Measurements from ENCODE around the gene NCKAP5. TPM values are rescaled to one million over a fixed set of nuclear protein-coding genes. Genes with fewer than 3 reads are reported as not detected.

Gene NCKAP5
- total and polyA plus RNA-seq, 2 of the 8 experiments (the other 6 are each of a cell fraction or from before 2014, with no cell fraction given), result 0.27 to 0.86 TPM

GRCh38 chr2:133498662-133499585 lies 69.3 kb downstream of the NCKAP5 start:
- Histone ChIP-seq H2BK5ac (ENCODE audit: low read depth, low read length) (no peak overlapping the region), H4K5ac (ENCODE audit: insufficient read length, low read depth, low read length) (no peak overlapping the region), H3K4me3 (ENCODE audit: extremely low read depth in 1 of 4, insufficient read depth in 2 of 4, low read depth in 3 of 4, low read length in 4 of 4) (no peak overlapping the region), H3K23me2 (ENCODE audit: low read depth, low read length) (no peaks in the 10 kb centered on the region), H3K9ac (replicated peaks in 1 of 4; ENCODE audit: extremely low read depth in 1 of 4, low read depth in 3 of 4, low read length in 3 of 4) (no peak overlapping the region), H3K14ac (ENCODE audit: insufficient read length) (no peak overlapping the region), H3K18ac (ENCODE audit: extremely low read depth, low read length) (no peak overlapping the region), H3K23ac (ENCODE audit: insufficient read length) (no peak overlapping the region), H2BK15ac (ENCODE audit: low read length) (no peak overlapping the region), H3K27ac (ENCODE audit: low read depth, low read length) (no peak overlapping the region), H3K27me3 (replicated peaks in 1 of 4; ENCODE audit: control insufficient read depth in 3 of 4, extremely low read depth in 1 of 4, insufficient read depth in 3 of 4, low read length in 3 of 4) (no peaks in the 10 kb centered on the region), H2AFZ (ENCODE audit: low read length) (no peak overlapping the region), H3K4me1 (replicated peaks in 1 of 4; ENCODE audit: control insufficient read depth in 3 of 4, insufficient read depth in 4 of 4, low read length in 3 of 4) (peaks cover 0 to 9% (median 0%) of the 10 kb centered on the region in 4 experiments; a peak in 3 of 7 replicates), H3K79me1 (ENCODE audit: low read depth, low read length) (no peaks in the 10 kb centered on the region), H2BK20ac (ENCODE audit: low read length) (no peak overlapping the region), H3K4me2 (ENCODE audit: insufficient read depth in 1 of 2, low read depth in 2 of 2, low read length in 2 of 2) (no peak overlapping the region), H4K8ac (ENCODE audit: extremely low read depth, insufficient read depth, low read length) (no peak overlapping the region), H2BK12ac (ENCODE audit: low read depth, low read length) (no peak overlapping the region), H2AK5ac (ENCODE audit: low read depth, low read length) (no peak overlapping the region), H3K9me3 (ENCODE audit: insufficient read depth in 2 of 2, low read depth in 1 of 2, low read length in 1 of 2) (no peaks in the 10 kb centered on the region), H2BK120ac (replicated peaks; ENCODE audit: low read depth, low read length) (no peak overlapping the region), H3K56ac (replicated peaks; ENCODE audit: insufficient read length, low read depth, low read length) (no peak overlapping the region), H3K79me2 (ENCODE audit: control insufficient read depth in 1 of 2, insufficient read depth in 2 of 2, low read length in 2 of 2) (no peaks in the 10 kb centered on the region), H4K91ac (replicated peaks; ENCODE audit: insufficient read length, low read length) (no peak overlapping the region), H4K20me1 (replicated peaks in 1 of 2; ENCODE audit: control insufficient read depth in 1 of 2, insufficient read depth in 2 of 2, low read length in 2 of 2) (no peaks in the 10 kb centered on the region), H3K36me3 (ENCODE audit: control insufficient read depth in 2 of 4, insufficient read depth in 4 of 4, low read length in 3 of 4) (no peaks in the 10 kb centered on the region), H3K4ac (replicated peaks; ENCODE audit: insufficient read length, low read depth, low read length) (no peak overlapping the region)
- TF ChIP-seq GTF2F1 (IDR thresholded peaks at IDR 0.05; ENCODE audit: borderline replicate concordance, low read depth, low read length) (no peak), RBBP5 (IDR thresholded peaks at IDR 0.05; ENCODE audit: borderline replicate concordance, low read depth, low read length) (no peak), EGR1 (IDR thresholded peaks at IDR 0.05; ENCODE audit: borderline replicate concordance, low read depth, low read length) (no peak), KDM5A (IDR thresholded peaks at IDR 0.05; ENCODE audit: low read length) (no peak), CHD1 (IDR thresholded peaks at IDR 0.05; ENCODE audit: low read depth, low read length) (no peak), ATF2 (IDR thresholded peaks at IDR 0.05; ENCODE audit: low read length) (no peak), JUN (IDR thresholded peaks at IDR 0.05; ENCODE audit: low read depth, low read length) (no peak), SP1 (IDR thresholded peaks at IDR 0.05; ENCODE audit: low read depth, low read length) (no peak)
- 92% methylated on average over 7 of the region's 8 CpGs; no CpG with 5 or more reads in 1 of the 2 experiments for WGBS, 2 experiments (ENCODE audit: extremely low coverage in 1 of 2, insufficient coverage in 1 of 2, insufficient read length in 1 of 2, insufficient replicate concordance in 2 of 2, low coverage in 1 of 2, low lambda C conversion rate in 2 of 2, missing lambda C conversion rate in 1 of 2)
- FAIRE-seq (no peak), DNase-seq (ENCODE audit: low read depth in 1 of 2, low spot score in 2 of 2) (no peak)
- ChIA-PET CTCF (ENCODE audit: partially characterized antibody) (interaction anchor here (0.6 to 1.6 kb wide), 2 partner anchors 20 to 66 kb away, joined by 3 read pairs; no protein-coding TSS in a partner anchor), POLR2A (ENCODE audit: partially characterized antibody) (no interaction called here)
